NB4 (cell line): ENCODE measurements around the gene IL17REL.

ENCODE experiments used
- CTCF ChIP-seq: IDR thresholded peaks from one replicate; pipeline ENCODE4 v1.5.1; 2012; ENCODE audit warnings: low read depth, low read length
- MAX ChIP-seq: IDR thresholded peaks from 2 replicates; pipeline ENCODE4 v1.6.1; 2011; ENCODE audit warnings: low read depth, low read length
- POLR2A ChIP-seq: IDR thresholded peaks from 2 replicates; pipeline ENCODE4 v1.6.1; 2011; ENCODE audit warnings: mild to moderate bottlenecking; ENCODE audit not compliant: insufficient read length; ENCODE audit errors: extremely low read depth

- TF ChIP-seq CTCF (no peak), MAX (no peak), POLR2A (no peak)
Observed at GRCh38 chr22:50004918-50005317, 7.6 kb downstream of the IL17REL start.
